Ishikawa (cell line): ENCODE data around the gene KHDC4.

Source experiments
- EGR1 ChIP-seq: IDR thresholded peaks from 2 replicates; pipeline ENCODE4 v1.6.1; 2012
- EP300 ChIP-seq: IDR thresholded peaks from 2 replicates; pipeline ENCODE4 v1.6.1; 2012; ENCODE audit warnings: borderline replicate concordance
- RAD21 ChIP-seq: IDR thresholded peaks from 2 replicates; pipeline ENCODE4 v1.6.1; 2012; ENCODE audit warnings: low read depth
- USF1 ChIP-seq: IDR thresholded peaks from 2 replicates; pipeline ENCODE4 v1.6.1; 2012
- ZBTB7A ChIP-seq: IDR thresholded peaks from 2 replicates; pipeline ENCODE4 v1.6.1; 2012; ENCODE audit warnings: low read depth
- TF ChIP-seq, protein P1 (sequence below): IDR thresholded peaks from 2 replicates; pipeline ENCODE4 v1.6.1; 2012

DNA sequence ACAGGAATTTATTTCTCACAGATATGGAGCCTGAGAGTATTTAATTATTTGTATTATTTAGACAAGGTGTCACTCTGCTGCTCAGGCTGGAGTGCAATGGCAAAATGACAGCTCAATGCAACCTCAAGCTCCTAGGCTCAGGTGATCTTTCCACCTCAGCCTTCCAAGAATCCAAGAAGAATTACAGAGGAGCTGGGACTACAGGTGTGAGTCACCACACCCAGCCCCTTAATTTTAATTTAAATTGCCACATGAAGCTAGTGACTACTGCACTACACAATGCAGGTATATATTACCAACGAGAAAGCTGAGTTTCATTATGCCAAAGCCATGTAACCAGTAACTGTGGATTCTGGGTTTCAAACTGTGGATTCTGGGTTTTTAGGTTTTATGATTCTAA is 2.1 kb downstream of the KHDC4 start:
- no peak for TF ChIP-seq ZBTB7A
- no peak for TF ChIP-seq EP300
- TF ChIP-seq, protein P1, sequence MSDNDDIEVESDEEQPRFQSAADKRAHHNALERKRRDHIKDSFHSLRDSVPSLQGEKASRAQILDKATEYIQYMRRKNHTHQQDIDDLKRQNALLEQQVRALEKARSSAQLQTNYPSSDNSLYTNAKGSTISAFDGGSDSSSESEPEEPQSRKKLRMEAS = no peak
- TF ChIP-seq RAD21 = no peak
- TF ChIP-seq EGR1 = no peak
- no peak for TF ChIP-seq USF1
